ENCODE results near the gene SMIM5.

DNA sequence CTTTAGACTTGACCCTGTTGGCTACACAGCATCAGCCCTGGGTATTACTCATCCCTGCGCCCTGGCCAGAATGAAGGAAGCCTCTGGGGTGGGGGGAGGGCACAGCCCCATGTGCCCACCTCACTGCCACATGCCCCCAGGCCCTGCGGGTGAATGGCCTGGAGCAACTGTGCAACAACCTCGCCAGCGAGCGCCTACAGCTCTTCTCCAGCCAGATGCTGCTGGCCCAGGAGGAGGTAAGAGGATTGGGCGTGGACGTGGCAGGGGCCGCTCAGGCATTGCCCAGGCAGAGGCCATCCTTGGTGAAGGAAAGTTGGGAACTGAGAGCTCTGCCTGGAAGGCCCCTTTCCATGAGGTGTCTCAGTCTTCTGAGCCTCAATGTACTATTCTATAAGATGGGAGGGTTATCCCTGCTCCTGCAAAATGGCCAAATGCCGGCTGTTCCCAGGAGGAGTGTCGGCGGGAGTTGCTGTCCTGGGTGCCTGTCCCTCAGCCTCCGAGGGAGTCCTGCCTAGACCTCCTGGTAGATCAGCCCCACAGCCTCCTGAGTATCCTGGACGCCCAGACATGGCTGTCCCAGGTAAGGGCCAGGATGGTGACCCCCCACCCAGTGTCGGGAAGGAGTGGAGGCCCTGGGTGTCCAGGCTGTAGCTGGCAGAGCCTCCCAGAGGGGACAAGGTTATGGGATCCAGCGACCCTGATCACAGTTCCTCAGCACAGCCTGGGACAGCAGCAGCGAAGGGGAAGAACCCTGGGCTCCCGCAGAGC, 36.7 kb upstream of the SMIM5 start:
- TF ChIP-seq SIX1 (CRISPR knock-in tag; IDR thresholded peaks at IDR 0.05; ENCODE audit: borderline replicate concordance) (no peak), ZNF337 (CRISPR knock-in tag; IDR thresholded peaks at IDR 0.05; ENCODE audit: borderline replicate concordance, low read depth) (no peak), SP1 (IDR thresholded peaks at IDR 0.05) (no peak), SP1 (CRISPR knock-in tag; IDR thresholded peaks at IDR 0.05) (no peak), NFYC (CRISPR knock-in tag; IDR thresholded peaks at IDR 0.05) (no peak), SALL1 (CRISPR knock-in tag; IDR thresholded peaks at IDR 0.05) (no peak), ZNF556 (CRISPR knock-in tag; IDR thresholded peaks at IDR 0.05; ENCODE audit: borderline replicate concordance) (no peak)
- TF ChIP-seq, protein P1, sequence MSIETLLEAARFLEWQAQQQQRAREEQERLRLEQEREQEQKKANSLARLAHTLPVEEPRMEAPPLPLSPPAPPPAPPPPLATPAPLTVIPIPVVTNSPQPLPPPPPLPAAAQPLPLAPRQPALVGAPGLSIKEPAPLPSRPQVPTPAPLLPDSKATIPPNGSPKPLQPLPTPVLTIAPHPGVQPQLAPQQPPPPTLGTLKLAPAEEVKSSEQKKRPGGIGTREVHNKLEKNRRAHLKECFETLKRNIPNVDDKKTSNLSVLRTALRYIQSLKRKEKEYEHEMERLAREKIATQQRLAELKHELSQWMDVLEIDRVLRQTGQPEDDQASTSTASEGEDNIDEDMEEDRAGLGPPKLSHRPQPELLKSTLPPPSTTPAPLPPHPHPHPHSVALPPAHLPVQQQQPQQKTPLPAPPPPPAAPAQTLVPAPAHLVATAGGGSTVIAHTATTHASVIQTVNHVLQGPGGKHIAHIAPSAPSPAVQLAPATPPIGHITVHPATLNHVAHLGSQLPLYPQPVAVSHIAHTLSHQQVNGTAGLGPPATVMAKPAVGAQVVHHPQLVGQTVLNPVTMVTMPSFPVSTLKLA (IDR thresholded peaks at IDR 0.05) = no peak
- TF ChIP-seq, protein P2, sequence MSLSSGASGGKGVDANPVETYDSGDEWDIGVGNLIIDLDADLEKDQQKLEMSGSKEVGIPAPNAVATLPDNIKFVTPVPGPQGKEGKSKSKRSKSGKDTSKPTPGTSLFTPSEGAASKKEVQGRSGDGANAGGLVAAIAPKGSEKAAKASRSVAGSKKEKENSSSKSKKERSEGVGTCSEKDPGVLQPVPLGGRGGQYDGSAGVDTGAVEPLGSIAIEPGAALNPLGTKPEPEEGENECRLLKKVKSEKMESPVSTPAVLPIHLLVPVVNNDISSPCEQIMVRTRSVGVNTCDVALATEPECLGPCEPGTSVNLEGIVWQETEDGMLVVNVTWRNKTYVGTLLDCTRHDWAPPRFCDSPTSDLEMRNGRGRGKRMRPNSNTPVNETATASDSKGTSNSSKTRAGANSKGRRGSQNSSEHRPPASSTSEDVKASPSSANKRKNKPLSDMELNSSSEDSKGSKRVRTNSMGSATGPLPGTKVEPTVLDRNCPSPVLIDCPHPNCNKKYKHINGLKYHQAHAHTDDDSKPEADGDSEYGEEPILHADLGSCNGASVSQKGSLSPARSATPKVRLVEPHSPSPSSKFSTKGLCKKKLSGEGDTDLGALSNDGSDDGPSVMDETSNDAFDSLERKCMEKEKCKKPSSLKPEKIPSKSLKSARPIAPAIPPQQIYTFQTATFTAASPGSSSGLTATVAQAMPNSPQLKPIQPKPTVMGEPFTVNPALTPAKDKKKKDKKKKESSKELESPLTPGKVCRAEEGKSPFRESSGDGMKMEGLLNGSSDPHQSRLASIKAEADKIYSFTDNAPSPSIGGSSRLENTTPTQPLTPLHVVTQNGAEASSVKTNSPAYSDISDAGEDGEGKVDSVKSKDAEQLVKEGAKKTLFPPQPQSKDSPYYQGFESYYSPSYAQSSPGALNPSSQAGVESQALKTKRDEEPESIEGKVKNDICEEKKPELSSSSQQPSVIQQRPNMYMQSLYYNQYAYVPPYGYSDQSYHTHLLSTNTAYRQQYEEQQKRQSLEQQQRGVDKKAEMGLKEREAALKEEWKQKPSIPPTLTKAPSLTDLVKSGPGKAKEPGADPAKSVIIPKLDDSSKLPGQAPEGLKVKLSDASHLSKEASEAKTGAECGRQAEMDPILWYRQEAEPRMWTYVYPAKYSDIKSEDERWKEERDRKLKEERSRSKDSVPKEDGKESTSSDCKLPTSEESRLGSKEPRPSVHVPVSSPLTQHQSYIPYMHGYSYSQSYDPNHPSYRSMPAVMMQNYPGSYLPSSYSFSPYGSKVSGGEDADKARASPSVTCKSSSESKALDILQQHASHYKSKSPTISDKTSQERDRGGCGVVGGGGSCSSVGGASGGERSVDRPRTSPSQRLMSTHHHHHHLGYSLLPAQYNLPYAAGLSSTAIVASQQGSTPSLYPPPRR (CRISPR knock-in tag; IDR thresholded peaks at IDR 0.05; ENCODE audit: borderline replicate concordance) = no peak
- TF ChIP-seq, protein P3, sequence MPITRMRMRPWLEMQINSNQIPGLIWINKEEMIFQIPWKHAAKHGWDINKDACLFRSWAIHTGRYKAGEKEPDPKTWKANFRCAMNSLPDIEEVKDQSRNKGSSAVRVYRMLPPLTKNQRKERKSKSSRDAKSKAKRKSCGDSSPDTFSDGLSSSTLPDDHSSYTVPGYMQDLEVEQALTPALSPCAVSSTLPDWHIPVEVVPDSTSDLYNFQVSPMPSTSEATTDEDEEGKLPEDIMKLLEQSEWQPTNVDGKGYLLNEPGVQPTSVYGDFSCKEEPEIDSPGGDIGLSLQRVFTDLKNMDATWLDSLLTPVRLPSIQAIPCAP (CRISPR knock-in tag; IDR thresholded peaks at IDR 0.05; ENCODE audit: low read depth) = no peak

All from HepG2 (cell line).